Stimulated activated CD8-positive, alpha-beta memory T cell treated with anti-CD3 and anti-CD28 coated beads, Interleukin-4, amount 100 ng/mL, for 1 hour (primary cell): ENCODE data around the gene HOXD4.

Experiments
- DNase-seq, 2 donors: peaks; one replicate each; pipeline ENCODE4 v3.0.0-alpha.2; 2020; ENCODE audit warnings: low read depth in 2 of 2, low spot score in 1 of 2

Gene HOXD4

GRCh38 chr2:176114120-176114929 lies 37.0 kb upstream of the HOXD4 start:
- DNase-seq: no peak

GRCh38 chr2:176114930-176115625 lies 36.3 kb upstream of the HOXD4 start:
- DNase-seq: no peak

- no peak for DNase-seq
These were observed 35.2 kb upstream of the HOXD4 start, which contains the start of gene HOXD10 for GRCh38 chr2:176115883-176116813. TSS of gene HOXD10 (plus strand) at chr2:176116778. CDS start at chr2:176116834, 56 bp downstream.

- no peak for DNase-seq
These were observed 34.1 kb upstream of the HOXD4 start for GRCh38 chr2:176117162-176117822.

- no peak for DNase-seq
These were observed 33.5 kb upstream of the HOXD4 start for GRCh38 chr2:176117823-176118371.

GRCh38 chr2:176118601-176119339 lies 32.6 kb upstream of the HOXD4 start:
- DNase-seq: no peak

- no peak for DNase-seq
These were observed 30.8 kb upstream of the HOXD4 start for GRCh38 chr2:176120364-176121189.

DNA sequence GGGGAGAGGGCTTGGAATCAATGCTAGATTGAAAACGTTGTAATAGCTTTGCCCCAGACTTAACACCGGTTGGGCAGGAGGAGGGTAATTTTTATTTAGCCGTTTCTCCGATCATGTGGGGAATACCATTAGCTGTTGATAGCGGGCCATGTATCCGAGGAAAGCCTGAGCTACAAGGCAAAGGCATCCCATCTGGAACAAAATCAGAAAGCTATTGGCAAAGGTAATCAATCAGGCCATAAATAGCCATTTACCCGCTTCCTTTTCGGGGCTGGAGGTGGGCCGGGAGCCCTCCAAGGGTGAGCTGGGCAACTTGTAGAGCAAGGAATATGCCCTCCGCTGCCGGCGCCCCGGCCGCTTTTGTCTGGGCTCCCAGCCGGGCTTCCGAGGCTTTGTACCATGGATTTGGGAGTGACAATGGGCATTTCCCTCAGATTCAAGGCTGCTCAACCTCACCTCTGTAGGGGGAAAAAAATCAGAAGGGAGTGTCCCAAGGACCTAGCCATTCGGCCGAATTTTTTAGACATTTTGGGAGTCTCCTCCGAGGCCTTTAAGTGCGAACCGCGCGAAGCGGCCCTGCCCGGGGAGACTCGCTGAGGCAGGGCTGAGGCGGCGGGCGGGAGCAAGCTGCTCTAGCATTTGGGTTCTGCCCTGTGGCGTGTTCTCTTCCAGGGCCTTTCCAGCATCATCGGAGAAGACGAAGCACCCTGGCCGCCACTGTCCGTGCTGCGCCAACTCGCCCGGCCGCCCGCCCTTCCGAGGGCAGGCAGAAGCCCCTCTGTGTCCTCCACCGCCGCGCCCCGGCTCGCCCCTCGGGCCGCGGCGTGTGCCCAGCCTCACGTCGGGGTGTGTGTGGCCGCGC lies 29.9 kb upstream of the HOXD4 start:
- no peak for DNase-seq

DNA sequence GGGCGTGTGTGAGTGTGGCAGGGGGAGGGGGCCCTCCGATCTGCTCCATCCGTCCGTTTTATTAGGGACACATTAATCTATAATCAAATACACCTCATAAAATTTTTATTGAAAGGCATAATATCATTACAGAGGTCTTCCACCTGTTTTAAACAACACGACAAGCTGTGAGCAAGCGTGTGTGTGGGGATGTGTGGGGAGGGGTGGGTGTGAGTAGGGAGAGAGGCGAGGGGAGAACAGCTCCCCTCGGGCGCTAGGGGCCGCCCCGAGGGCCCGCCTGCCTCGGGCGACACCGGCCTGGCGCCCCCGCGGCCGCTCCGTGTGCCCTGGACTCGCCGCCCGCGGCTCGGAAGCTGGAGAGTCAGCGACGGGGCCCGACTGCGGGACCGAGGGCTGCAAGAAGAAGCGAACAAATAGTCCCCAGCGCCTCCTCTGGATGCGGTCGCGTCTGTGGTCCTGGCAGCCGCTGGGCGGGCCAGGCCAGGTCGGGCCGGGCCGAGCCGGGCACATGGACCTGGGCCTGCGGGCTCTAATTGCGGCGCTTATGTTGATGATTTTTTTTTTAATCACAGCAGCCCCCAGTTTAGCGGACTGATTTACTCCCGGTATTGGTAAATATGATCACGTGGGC lies 29.2 kb upstream of the HOXD4 start:
- no peak for DNase-seq

- no peak for DNase-seq
These were observed 28.5 kb upstream of the HOXD4 start, which contains the start of gene HOXD9 for GRCh38 chr2:176122683-176123410. TSS of gene HOXD9 (plus strand) at chr2:176122719. CDS start at chr2:176122769, 50 bp downstream.

DNA sequence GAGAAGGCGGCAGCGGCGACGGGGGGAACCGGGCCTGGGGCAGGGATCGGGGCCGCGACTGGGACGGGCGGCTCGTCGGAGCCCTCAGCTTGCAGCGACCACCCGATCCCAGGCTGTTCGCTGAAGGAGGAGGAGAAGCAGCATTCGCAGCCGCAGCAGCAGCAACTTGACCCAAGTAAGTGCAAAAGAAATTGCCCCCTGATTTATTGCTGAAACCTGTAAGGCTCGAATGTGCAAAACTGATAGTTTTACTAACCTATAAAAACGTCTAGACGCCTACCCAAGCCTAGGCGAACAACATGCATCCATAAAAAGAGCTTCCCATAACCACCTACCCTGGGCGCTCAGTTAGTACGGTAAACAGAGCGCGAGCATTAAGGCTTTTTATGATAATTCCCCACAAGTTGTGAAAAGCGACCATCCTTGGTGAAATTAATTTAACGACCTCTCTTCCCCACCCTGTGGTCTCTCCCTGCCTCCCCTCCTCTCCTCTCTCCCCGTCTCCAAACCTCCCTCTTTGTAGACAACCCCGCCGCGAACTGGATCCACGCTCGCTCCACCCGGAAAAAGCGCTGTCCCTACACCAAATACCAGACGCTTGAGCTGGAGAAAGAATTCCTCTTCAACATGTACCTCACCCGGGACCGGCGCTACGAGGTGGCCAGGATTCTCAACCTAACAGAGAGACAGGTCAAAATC lies 27.8 kb upstream of the HOXD4 start:
- DNase-seq: no peak

- DNase-seq: no peak
These were observed 27.0 kb upstream of the HOXD4 start for GRCh38 chr2:176124110-176124946.

DNA sequence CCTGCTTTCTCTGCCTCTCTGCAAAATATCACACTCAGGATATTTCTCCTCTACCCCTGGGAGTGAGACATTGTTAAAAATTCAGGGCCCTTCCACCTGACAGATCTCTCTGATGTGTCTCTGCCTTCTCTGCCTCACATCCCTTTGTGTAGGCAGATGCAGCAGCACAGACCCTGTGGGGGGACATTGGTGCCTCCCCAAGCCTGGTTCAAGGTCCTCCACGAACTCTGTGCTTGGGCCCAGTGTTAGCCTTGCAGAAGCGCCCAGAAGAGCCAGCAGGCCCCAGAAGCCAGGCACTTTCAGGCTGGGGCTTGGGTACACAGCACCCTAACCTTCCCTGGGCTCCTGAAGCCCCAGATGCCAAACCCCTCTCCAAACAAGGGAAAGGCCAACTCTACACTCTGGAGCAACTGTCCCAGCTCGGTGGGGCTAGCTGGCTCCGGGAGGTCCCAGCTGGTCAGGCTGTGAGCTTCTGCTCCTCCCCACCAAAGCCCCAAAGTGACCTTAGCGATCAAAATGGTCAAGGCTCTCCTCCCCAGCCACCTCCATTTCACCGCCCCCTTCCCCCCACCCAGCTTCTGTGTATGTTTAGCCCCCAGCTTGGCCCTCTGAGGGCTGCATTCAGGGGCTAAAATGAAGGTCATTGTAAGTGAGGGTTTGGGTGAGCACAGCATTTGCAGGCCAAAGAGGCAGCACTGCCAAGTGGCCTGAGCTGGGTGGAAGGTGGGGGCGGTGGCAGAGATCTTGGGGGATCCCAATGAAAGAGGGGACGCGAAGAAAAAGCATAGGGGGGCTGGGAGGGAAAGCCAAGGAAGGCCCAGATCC lies 26.2 kb upstream of the HOXD4 start:
- DNase-seq: no peak

DNA sequence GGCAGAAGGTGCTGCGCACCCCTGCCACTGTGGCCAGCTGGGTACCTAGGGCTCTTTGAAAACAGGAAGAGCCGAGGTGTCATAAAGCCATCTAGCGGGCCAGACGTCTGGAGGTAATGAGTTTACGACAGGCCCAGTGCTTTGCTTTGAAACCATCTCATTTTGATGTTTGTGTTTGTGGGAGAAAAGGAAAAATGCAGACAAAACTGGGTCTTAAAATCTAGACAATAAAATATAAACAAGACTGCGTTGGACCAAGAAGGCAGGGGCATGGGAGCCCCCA lies 25.6 kb upstream of the HOXD4 start:
- DNase-seq: no peak
